GM21515 (cell line): Measurements from ENCODE around the gene NEBL.

ENCODE experiments used
- ATAC-seq: cut with Tn5 transposase; IDR thresholded peaks from one replicate; pipeline ENCODE4 v1.9.1; 2021; ENCODE audit not compliant: unreplicated experiment

NEBL gene

DNA sequence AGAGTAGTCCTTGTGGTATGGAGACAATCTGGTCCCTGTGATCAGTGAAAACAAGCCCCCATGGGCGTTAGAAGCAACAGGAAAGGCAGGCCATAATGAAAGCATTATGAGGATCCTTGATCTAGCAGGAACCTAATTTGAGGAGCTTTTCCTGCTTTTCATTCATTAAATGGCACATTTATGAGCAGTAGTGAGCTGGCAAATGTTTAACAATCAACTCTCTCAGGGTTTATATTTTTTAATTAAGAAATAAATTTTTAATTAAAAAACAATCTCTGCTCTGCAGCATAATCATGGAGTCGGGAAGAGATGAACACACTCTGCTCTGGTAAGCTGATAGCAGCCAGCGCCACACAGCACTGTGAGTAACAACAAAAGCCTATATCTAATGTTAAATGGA, 11.3 kb upstream of the NEBL start:
- ATAC-seq, result no peak

DNA sequence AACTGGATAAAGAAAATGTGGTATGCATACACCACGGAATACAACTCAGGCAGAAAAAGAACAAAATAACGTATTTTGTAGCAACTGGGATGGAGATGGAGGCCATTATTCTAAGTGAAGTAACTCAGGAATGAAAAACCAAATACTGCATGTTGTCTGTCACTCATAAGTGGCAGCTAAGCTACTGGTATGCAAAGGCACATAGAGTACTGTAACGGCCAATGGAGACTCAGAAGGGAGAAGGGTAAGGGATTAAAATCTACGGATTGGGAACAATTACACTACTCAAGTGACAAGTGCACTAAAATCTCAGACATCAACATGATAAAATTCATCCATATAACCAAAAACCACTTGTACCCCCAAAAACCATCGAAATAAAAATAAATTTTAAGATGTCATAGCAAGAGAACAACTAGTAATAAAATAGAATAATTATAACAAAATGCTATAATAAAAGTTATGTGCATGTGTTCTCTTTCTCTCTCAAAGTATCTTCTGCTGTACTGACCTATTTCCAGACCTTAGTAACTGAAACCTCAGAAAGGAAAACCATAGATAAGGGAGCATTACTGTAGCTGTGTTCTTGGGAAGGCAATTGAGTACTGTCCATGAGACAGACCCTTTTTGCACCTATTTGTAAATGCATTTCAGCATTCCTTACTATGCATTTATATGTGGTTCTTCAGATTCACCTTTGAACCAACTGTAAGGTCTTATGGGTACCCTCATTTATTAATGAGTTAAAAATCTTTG, 6.7 kb upstream of the NEBL start:
- no peak for ATAC-seq

DNA sequence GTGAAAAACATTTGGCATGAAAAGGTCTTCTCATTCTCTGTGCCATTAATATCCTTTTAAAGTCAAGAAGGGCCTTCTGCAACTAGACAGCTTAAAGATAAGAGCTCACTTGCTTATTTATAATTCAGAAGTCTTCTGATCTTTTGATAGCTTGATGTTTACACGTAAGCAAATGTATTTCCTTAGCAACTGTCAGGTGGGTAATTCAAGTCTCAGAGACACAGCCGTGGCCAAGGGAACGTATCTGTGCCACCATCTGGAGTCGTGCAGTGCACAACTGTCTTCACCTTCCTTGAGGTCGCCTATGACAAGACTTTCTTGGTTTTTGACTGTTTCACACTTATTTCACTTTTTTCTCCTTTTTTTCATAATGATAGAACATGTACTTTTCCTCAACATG, 4.0 kb upstream of the NEBL start:
- ATAC-seq, result no peak

DNA sequence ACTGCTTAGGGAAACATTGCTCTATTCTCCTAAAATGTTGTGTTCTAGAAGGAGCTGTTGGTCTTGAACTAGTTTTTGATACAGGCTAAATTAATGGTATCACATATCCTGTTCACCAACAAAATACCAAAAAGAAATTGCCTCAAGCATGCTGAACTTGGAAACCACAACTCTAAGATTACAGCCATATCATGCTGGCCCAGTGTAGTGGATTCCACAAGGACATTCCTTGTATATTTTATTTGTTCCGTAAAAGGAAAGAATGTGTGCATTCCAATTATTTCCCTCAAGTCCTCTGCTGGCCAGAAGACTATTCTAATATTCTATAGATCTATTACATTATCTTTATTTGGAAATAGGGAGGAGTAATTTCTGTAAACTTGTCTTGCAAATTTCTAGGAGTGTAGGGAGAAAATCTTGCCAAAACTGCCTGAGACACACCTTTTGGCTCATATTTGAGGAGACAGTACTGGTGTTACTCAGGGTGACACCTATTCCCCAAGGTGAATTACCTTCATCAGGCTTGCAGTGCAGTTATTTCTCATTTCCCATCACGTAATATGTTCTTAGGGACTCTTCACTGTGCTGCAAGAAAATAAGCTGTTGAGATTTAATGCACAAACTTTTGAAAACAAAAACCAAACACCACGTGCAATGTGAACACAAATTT, 1.9 kb upstream of the NEBL start:
- ATAC-seq, result no peak

DNA sequence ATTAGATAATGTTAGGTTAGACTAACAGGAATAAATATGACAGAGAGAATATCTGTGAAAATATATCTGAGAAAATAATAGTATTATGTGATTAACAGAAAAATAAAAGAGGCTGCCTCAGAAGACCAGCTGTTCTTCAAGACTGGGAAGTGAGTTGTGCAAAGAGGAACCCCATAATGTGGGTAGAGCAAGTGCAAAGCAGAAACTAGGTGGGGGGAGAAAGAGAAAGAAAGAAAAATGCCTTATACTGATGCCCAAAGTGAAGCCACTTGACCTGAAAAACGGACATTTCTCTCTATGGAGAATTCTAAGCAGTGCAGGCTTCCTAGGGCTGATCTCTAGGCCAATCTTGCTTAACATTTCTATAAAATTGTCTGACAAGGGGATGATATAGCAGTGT, 3.8 kb downstream of the NEBL start:
- ATAC-seq, result no peak

DNA sequence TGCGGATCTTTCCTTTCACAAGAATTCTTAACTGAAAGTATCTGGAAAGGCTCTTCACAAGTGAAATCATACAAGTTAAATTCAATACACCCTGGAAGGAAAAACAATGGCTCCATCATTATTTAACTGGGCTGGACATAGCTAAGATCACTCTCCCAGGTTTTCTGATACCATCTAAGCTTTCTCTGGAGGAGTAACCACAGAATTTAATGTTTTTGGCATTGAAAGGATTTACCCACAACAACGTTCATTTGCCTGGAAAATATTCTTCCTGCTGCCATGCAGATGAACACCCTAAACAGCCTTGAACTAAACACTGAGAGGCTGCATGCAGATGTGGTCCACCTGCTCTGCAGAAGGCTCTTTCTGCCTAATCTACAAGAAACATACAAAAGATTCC, 4.3 kb downstream of the NEBL start:
- ATAC-seq, result no peak

DNA sequence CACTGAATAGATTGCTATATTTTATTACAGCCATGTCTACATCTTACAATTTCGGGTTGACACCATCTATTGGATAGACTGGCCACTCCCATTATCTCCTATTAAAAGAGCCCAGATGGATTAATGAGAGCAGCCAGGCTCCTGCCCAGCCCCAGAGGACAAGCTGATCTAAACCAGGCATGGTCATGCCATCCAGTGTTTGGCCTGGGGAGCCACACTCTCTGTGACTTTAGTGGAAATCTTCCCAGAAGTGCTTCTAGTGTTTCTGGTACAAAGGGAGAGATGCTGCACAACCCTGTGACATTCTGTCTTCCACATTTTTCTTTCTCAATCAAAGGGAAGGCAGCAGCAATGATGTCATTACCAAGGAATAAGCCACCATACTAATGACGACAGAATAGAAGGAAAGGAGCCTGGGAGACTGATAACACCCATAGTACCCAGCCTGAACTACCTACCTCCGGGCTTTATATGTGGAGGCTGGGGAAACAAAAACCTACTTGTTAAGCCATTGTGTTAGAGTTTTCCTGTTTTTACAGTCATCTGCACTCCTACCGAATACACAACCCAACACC, 5.0 kb downstream of the NEBL start:
- no peak for ATAC-seq

DNA sequence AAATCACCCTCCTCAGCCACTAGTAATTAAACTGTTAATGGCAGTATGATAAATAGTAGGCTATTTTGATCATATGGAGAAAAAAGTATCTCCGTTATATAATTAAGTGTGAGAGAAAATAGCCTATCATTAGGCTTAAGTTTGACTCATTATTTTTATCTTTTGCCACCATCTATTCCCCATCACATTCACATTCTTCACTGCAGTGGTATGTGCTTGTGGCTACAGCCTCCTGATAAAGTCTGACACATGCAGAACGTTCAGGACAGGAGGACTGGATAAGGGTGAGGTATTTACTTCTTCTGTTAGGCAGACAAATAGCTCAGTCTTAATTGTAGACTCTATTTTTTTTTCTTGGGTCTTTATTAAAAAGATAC, 5.8 kb downstream of the NEBL start:
- no peak for ATAC-seq

DNA sequence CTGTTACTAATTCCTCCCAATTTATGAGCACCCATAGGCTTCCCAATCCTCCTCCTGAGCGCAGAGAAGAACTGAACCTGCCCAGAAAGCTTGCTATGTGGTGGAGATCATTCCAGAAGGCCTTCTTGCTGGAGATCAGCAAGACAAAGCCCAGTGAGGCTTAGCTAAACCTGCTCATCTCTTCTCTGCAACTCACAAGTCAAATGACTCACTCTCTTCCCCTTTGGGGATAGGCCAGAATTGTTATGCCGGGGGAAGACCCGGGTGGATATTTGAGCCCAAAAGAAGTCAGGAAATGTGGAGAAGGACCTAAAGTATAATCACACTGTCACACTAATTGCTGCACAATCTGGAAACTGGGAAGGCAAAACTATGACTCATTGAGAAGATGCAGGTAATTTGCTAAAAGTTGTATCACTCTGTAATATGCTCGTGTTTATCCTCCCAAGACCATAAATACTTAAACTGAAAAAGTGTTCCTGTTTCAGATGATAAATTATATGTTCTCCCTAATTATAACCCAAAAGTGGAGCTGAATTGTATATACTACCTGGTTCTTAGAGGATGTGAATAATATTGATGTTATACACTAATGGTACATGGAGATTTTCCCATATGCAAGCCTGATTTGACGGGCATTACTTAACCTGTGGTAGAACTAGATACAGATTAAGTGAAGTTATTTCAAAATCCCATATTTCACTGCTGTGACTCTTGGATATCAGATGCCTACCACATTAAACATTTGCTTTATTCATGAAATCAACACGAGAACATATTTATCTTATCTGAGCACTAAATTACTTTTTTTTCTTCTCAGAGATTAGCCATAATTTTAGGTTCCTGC, 6.4 kb downstream of the NEBL start:
- ATAC-seq, result no peak

DNA sequence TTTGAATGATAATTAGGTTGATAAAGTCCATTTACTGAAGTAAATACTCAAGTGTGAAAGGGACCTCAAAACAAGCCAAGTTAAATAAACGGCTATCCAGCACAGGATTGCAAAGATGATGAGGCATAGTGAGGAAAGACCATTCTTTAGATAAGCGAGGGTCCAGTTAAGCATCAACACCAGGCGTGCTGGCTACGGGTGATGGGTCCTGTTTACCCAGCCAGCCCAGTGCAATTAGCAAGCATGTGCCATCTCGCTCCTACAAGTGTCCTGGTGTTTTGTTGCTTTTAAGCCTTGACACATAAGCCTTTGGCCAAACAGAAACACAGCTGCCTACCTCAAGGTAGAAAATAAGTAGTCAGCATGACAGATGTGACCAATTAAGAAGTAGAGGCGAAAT, 7.1 kb downstream of the NEBL start:
- no peak for ATAC-seq

DNA sequence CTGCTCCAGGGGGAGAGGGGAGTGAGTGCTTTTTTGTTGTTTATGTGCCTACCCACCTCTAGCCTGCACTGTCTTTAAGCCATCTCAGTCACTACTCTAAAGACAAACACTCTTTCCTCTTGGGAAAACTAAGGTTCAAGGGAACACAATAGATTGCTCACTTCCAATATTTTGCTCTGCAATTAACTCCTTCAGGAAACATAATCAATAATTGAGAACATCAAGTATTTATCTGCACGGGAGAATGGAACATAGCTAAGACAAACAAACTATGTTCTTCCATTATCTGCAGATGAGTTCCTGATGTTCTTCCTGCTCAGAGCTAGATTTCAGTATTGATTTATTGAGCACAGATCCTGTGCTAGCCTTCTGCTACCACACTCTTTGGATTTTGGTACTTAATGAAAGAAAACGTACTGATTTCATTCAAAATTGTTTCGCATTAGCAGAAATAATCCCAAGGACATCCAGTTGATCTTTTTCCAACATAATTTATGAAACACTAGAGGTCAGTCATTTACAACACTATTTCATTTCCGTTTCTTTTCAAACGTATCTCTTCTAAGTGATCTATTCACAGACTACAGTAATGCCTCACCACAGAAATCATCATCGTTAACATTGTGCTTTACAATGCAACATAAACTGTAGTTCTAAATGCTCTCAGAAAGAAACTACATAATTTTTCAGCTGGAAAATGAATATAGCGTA, 8.3 kb downstream of the NEBL start:
- no peak for ATAC-seq

DNA sequence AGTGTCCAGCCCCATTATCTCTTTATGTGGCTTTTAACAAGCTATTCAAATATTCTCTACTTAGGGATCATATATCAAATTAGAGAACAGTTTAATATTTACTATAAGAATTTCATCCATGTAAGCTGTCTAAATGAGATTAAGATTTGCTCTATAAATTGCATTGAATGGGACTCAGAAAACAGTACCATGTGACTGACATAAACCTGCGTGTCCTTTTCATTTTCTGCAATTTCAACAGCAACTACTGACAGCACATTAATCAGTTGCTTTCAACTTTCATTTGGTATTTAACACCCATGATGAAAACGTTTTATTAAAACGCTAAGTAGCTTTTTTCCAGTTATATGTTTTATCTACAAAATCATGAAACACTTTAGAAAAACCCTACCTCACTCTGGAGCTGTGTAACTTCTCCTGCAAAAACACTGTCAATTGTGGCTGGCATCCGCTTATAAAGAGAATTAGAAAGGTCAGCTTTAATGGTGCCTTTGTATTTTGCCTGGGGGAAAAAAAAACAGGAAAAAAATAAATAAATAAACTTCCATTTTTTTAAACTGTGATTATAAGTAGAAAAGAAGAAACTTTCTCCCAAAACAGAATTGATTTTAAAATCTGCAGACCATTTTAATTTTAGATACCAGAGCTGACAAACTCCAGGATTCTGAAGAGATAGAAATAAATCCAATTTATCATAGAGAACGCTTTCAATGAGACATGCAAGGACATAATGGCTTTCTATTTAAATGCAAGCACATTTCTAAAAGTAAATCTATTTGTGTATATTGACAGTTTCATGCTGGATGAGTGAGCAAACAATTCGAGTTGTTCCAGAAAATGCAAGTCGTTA, 9.2 kb downstream of the NEBL start:
- no peak for ATAC-seq

DNA sequence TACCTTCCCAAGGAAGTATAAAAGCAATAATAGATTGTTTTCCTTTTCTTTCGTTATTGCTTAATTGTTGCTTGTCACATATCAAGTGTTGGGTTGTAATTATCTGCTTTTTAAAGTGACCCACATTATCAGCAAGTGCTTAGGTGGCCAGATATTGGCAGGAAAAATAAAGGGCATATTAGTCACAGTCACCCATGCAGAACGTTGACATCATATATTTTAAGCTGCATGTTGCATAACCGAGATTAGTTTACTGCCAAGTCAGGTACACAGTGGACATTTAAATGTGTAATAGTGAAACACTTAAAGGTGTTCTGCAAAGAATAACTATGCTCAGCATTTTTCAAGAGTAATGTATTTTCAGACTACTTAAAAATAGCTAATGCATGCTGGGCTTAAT, 11.4 kb downstream of the NEBL start:
- no peak for ATAC-seq

DNA sequence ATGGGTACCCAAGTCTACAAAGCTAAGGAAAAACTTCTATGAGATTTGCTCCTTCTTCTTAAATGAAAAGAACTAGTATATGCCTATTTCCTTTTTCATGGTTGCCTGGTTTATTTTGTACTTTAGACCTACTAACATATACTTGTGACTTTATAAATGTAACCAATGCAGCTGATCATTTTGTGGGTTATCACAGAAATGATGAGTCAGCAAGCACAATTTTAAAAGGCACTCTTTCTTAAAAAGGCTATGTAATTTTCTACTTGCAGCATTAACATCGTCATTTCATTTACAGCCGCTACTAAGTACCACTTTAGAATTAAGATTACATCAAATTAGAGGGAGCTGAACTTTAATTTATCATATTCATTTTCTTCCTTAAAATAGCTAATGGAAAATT, 13.6 kb downstream of the NEBL start:
- ATAC-seq, result no peak

DNA sequence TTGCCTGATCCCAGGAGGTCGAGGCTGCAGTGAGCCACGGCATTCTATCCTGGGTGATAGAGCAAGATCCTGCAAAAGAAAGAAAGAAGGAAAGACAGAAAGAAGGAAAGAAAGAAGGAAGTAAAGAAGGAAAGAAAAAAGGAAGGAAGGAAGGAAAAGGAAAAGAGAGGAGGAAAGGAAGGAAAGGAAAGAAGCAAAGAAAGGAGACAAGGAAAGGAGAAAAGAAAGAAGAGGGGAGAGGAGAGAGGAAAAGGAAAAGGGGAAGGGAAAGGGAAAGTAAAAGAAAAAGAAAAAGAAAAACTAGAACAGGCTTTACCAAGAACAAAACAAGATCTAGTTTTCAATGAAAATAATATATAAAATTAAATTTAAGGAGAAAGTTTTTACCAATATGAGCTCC, 15.0 kb downstream of the NEBL start:
- ATAC-seq, result no peak

DNA sequence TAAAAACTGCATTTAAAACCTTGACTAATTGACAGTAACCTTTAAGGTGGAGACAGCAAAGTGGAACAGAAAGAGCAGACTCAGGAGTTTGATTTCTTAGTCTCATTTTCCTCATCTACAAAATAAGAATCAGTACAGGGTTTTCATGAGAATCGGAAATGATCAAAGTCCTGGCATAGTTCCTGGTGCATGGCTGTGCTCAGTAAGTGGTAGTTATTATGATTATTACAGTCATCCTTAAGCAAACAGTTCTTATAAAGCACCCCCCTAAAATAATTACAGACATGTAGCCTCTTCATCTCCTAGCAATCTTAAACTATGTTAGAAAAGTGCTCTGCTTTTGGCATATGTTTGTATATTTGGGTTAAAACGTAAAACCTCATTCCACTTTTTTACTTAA, 18.0 kb downstream of the NEBL start:
- ATAC-seq, result no peak

DNA sequence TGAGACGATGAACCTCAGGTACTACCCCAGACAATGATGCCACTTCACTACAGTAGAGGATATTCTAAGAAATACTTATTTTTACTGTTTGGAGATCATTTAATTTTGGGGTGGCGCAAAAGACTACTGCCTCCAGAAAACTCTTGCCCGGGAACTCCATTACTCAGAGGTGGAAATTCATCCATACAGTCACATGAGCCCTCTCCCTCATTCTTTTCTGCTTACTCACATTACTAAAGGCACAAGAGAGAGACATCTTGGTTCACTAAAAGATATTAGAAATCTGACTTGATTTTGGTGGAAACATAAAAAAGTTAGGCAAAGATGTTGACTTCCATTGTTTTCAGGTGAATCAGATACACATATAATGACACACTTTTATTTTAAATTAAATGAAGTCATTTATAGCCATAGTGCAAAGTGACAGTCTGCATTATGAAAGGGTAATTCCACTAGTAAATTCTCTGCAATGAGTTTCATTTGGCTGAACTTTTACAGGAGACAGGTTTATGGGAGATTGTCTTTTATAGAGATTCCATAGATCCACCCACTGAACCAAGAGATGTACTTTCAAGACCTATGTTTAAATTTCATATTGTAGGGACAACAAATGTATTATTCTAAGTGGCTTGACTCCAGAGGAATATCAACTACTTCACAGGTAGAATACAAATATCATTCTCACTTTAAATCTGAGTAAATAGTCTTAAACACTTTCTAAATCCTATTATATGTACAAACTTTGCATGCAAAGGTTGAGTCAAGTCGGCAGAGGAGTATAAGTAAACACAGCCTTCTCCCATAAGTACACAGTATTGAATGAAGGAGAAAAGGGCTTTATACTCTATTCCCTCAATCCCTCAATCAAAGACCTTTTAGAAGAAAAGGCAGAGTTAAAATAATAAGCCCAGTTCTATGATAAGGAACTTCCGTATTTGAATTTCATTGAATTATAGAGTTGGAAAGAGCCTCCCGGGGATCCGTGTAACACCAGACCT, 18.8 kb downstream of the NEBL start:
- ATAC-seq, result no peak

DNA sequence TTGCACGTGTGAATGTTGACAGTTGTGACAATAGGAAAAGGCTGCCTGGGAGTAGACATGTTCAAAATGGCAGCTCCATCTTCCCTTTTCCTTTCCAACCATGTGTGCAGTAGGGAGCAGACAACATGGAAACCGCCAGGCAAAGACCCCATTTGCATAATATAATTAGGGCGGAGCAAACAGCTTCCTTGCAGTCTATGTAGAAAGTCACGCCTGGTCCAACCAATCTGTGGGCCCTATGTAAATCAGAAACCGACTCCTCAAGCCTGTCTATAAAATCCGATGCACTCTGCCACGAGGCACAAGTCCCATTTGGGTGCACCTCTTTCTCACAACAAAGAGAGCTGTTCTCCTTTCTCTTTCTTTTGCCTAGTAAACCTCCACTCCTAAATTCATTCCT, 19.6 kb downstream of the NEBL start:
- ATAC-seq, result no peak

DNA sequence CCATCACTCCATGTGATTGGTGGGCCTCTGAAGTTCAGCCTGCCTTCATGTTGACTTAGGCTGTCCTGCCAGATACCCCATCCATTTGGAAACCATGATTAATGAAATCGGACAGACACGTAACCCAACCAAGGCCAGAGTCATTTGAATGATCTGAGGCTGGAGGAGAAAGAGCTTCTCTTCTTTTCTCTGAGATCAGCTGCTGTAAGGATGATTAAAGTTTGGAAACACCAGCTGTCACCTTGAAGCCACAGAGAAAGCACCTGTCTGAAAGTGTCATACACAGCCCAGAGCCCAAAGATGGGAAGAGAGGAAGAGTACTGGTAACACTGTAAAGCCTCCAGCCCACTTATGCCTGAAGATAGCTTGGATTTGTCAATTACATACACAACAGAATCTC, 22.9 kb downstream of the NEBL start:
- ATAC-seq, result no peak
